Endodermal cell (in vitro differentiated cells): ENCODE measurements around the gene CCDC195. TPM values are rescaled to one million over a fixed set of nuclear protein-coding genes. Genes with fewer than 3 reads are reported as not detected.

Source experiments
- DNase-seq: peaks from one replicate; pipeline ENCODE4 v3.0.0-alpha.2; 2017
- H3K27ac ChIP-seq: 2 replicates; pipeline ENCODE4 v1.5.1; 2013; ENCODE audit warnings: mild to moderate bottlenecking, low read depth, low read length, moderate library complexity
- H3K27me3 ChIP-seq: 2 replicates; pipeline ENCODE4 v1.6.1; 2013; ENCODE audit warnings: mild to moderate bottlenecking, low read length, moderate library complexity; ENCODE audit not compliant: insufficient read depth, control insufficient read depth, poor library complexity, severe bottlenecking
- H3K36me3 ChIP-seq: 2 replicates; pipeline ENCODE4 v1.7.0; 2013; ENCODE audit warnings: mild to moderate bottlenecking, low read length, moderate library complexity; ENCODE audit not compliant: control insufficient read depth, insufficient read depth
- H3K4me1 ChIP-seq: one replicate; pipeline ENCODE4 v1.7.0; 2013; ENCODE audit warnings: low read length; ENCODE audit not compliant: control insufficient read depth, insufficient read depth
- H3K4me3 ChIP-seq: 2 replicates; pipeline ENCODE4 v1.5.1; 2013; ENCODE audit warnings: mild to moderate bottlenecking, low read length, moderate library complexity
- H3K9ac ChIP-seq: 2 replicates; pipeline ENCODE4 v1.6.1; 2013; ENCODE audit warnings: mild to moderate bottlenecking, low read length, moderate library complexity; ENCODE audit not compliant: poor library complexity, severe bottlenecking; ENCODE audit errors: extremely low read depth
- H3K9me3 ChIP-seq: 2 replicates; pipeline ENCODE4 v1.6.1; 2013; ENCODE audit warnings: mild to moderate bottlenecking, low read length, moderate library complexity; ENCODE audit not compliant: control insufficient read depth
- H3K27ac Mint-ChIP-seq: 2 replicates; pipeline ENCODE4 v1.8.0; 2020; ENCODE audit warnings: mixed read lengths
- H3K27me3 Mint-ChIP-seq: 2 replicates; pipeline ENCODE4 v1.8.0; 2021; ENCODE audit warnings: mild to moderate bottlenecking, mixed read lengths; ENCODE audit not compliant: insufficient read depth
- H3K36me3 Mint-ChIP-seq: 2 replicates; pipeline ENCODE4 v1.8.0; 2020; ENCODE audit warnings: low read depth, mixed read lengths
- H3K4me1 Mint-ChIP-seq: 2 replicates; pipeline ENCODE4 v1.8.0; 2020; ENCODE audit warnings: mixed read lengths
- H3K4me3 Mint-ChIP-seq: 2 replicates; pipeline ENCODE4 v1.8.0; 2020; ENCODE audit warnings: mild to moderate bottlenecking, moderate library complexity, mixed read lengths
- H3K9me3 Mint-ChIP-seq: 2 replicates; pipeline ENCODE4 v1.8.0; 2020; ENCODE audit warnings: mild to moderate bottlenecking, mixed read lengths
- WGBS, 2 experiments: methylation state at CpG; one replicate each; pipeline versions ENCODE4 v1.1.5 to v1.1.7; 2013; ENCODE audit warnings: missing lambda C conversion rate in 2 of 2, mixed read lengths in 1 of 2; ENCODE audit not compliant: insufficient coverage in 1 of 2, insufficient read length in 1 of 2; 5-methylcytosine and 5-hydroxymethylcytosine counted together
- total RNA-seq, 2 donors: library from RNA; stranded (reverse); fragmentation: NEBNext Ultra II Directional in 1 of 2; extraction: Animal tissue kit (Norgen Biotek cat#: 25700) in 1 of 2; gene quantifications; 2 replicates in 1 of 2; 3 replicates in 1 of 2; pipeline ENCODE4 v1.2.1, GENCODE V29; 2021
- TF ChIP-seq, protein P1 (sequence below): fragments of 200-600 bp; sonication (generic); conservative IDR thresholded peaks from 2 replicates; pipeline ENCODE4 v1.5.0; 2021; ENCODE audit warnings: antibody characterized with exemption, mild to moderate bottlenecking

The CCDC195 gene
- total RNA-seq, 2 donors from 2014 or later = not detected

DNA sequence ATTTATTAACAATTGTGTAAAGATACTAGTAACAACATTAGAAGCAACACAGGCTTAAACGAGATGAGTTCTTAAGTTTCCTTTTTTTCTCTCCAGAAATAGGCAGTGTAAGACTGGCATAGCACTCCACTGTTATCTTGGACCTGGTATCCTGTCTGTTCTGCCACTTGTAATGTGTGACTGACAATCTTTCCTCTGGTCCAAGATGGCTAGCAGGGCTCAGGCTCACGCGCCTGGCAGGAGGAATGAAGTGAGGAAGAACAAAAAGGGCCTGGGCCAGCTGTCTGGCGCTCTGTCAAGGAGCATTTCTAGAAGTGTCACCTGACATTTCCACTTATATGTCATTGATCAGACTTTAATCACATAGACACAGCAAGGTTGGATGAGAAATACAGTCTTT, 31.6 kb upstream of the CCDC195 start:
- no peak for DNase-seq
- H3K36me3 Mint-ChIP-seq = no peaks in the 10 kb centered on the region
- no peak overlapping the region for H3K4me3 Mint-ChIP-seq
- H3K27ac Mint-ChIP-seq = no peak overlapping the region
- Histone ChIP-seq H3K4me3 (no peak overlapping the region), H3K27ac (no peak overlapping the region), H3K4me1 (no peaks in the 10 kb centered on the region), H3K36me3 (no peaks in the 10 kb centered on the region), H3K27me3 (no peaks in the 10 kb centered on the region), H3K9me3 (no peaks in the 10 kb centered on the region), H3K9ac (no peak overlapping the region)
- TF ChIP-seq, protein P1, sequence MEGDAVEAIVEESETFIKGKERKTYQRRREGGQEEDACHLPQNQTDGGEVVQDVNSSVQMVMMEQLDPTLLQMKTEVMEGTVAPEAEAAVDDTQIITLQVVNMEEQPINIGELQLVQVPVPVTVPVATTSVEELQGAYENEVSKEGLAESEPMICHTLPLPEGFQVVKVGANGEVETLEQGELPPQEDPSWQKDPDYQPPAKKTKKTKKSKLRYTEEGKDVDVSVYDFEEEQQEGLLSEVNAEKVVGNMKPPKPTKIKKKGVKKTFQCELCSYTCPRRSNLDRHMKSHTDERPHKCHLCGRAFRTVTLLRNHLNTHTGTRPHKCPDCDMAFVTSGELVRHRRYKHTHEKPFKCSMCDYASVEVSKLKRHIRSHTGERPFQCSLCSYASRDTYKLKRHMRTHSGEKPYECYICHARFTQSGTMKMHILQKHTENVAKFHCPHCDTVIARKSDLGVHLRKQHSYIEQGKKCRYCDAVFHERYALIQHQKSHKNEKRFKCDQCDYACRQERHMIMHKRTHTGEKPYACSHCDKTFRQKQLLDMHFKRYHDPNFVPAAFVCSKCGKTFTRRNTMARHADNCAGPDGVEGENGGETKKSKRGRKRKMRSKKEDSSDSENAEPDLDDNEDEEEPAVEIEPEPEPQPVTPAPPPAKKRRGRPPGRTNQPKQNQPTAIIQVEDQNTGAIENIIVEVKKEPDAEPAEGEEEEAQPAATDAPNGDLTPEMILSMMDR = no peak
- H3K27me3 Mint-ChIP-seq = no peaks in the 10 kb centered on the region
- WGBS, 2 experiments = 93% methylated on average over 3 to 4 of the region's 4 CpGs
- no peaks in the 10 kb centered on the region for H3K9me3 Mint-ChIP-seq
- no peaks in the 10 kb centered on the region for H3K4me1 Mint-ChIP-seq

- no peak for DNase-seq
- H3K4me1 Mint-ChIP-seq = no peaks in the 10 kb centered on the region
- Histone ChIP-seq H3K9me3 (peaks cover 17% of the 10 kb centered on the region), H3K4me1 (no peaks in the 10 kb centered on the region), H3K9ac (no peak overlapping the region), H3K27ac (no peak overlapping the region), H3K4me3 (peak overlapping the region; percentile 12), H3K36me3 (no peaks in the 10 kb centered on the region), H3K27me3 (no peaks in the 10 kb centered on the region)
- no peak overlapping the region for H3K4me3 Mint-ChIP-seq
- H3K36me3 Mint-ChIP-seq = peaks cover 4% of the 10 kb centered on the region
- H3K27ac Mint-ChIP-seq = no peak overlapping the region
- H3K27me3 Mint-ChIP-seq = no peaks in the 10 kb centered on the region
- TF ChIP-seq, protein P1 = no peak
- 100% methylated on average over 1 of the region's 1 CpG; no CpG with 5 or more reads in 1 of the 2 experiments for WGBS, 2 experiments
- H3K9me3 Mint-ChIP-seq = peaks cover 42% of the 10 kb centered on the region
Measured at GRCh38 chr2:224736227-224736626, 20.1 kb upstream of the CCDC195 start.

DNA sequence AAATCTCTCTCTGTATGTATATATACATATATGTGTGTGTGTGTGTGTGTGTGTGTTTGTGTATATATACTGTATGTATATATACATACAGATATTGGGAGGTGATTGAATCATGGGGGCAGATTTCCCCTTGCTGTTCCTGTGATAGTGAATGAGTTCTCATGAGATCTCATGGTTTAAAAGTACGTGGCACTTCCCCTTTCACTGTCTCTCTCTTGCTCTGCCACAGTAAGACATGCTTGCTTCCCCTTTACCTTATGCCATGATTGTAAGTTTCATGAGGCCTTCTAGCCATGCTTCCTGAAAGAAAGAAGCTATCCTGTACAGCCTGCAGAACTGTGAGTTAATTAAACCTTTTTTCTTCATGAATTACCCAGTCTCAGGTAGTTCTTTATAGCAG, 18.8 kb upstream of the CCDC195 start:
- Mint-ChIP-seq H3K27me3 (no peaks in the 10 kb centered on the region), H3K4me3 (no peak overlapping the region), H3K27ac (no peak overlapping the region), H3K36me3 (peaks cover 4% of the 10 kb centered on the region), H3K4me1 (no peaks in the 10 kb centered on the region), H3K9me3 (peaks cover 42% of the 10 kb centered on the region)
- Histone ChIP-seq H3K9ac (no peak overlapping the region), H3K4me1 (no peaks in the 10 kb centered on the region), H3K27me3 (no peaks in the 10 kb centered on the region), H3K4me3 (no peak overlapping the region), H3K27ac (no peak overlapping the region), H3K9me3 (peaks cover 17% of the 10 kb centered on the region), H3K36me3 (no peaks in the 10 kb centered on the region)
- 80 to 89% methylated on average over 1 of the region's 1 CpG for WGBS, 2 experiments
- TF ChIP-seq, protein P1 = no peak
- DNase-seq = no peak
